Neural progenitor cell (in vitro differentiated cells): ENCODE results near the gene ILRUN.

Experiments
- CTCF ChIP-seq: fragments of 200-600 bp; sonication (generic); IDR thresholded peaks from 2 replicates; pipeline ENCODE4 v1.5.1; 2017; ENCODE audit warnings: antibody characterized with exemption, mild to moderate bottlenecking
- EZH2 ChIP-seq: fragments of 200-600 bp; sonication (generic); IDR thresholded peaks from 2 replicates; pipeline ENCODE4 v1.6.1; 2017; ENCODE audit warnings: antibody characterized with exemption, mild to moderate bottlenecking, moderate library complexity
- EZH2phosphoT487 ChIP-seq: fragments of 200-600 bp; sonication (generic); IDR thresholded peaks from 2 replicates; pipeline ENCODE4 v1.6.1; 2017; ENCODE audit warnings: antibody characterized with exemption

GRCh38 chr6:34696189-34696738 is 303 bp downstream of the ILRUN start:
- TF ChIP-seq CTCF (no peak), EZH2 (no peak), EZH2phosphoT487 (no peak)
